Right lobe of liver (tissue), 4 donors: Measurements from ENCODE around the gene MYOM1.

ENCODE experiments used
- CTCF ChIP-seq, 4 donors: fragments of 200-600 bp in 3 of 4; fragments of 450-650 bp in 1 of 4; IDR thresholded peaks; one replicate each; pipeline versions ENCODE4 v1.5.1 to v1.8.0; 2016 to 2022; ENCODE audit warnings: antibody characterized with exemption in 4 of 4, mild to moderate bottlenecking in 2 of 4
- POLR2A ChIP-seq: fragments of 450-650 bp; IDR thresholded peaks from one replicate; pipeline ENCODE4 v1.6.1; 2017; ENCODE audit warnings: antibody characterized with exemption, mild to moderate bottlenecking
- donor health status: DM: no; HTN: no; CAD: no.
- donor health status: DM: no; HTN: no; CAD: no.
- donor health status: DM: no; HTN: yes; CAD: no.

GRCh38 chr18:3126457-3127097 lies 93.2 kb downstream of the MYOM1 start:
- no peak for TF ChIP-seq CTCF (IDR thresholded peaks at IDR 0.05)
- TF ChIP-seq POLR2A: no peak
